GM18502 (cell line): ENCODE data around the gene ANTXR1.
"Not testable (repeated sequence)": the region's sequence is repeated elsewhere in the genome, so short reads cannot be mapped to it uniquely, and the experiment has no call there.

Source experiments
- ATAC-seq: cut with Tn5 transposase; IDR thresholded peaks from one replicate; pipeline ENCODE4 v1.9.1; 2021; ENCODE audit warnings: mild to moderate bottlenecking; ENCODE audit not compliant: unreplicated experiment, poor library complexity

ANTXR1 gene

GRCh38 chr2:69174211-69174610 is 161.2 kb downstream of the ANTXR1 start:
- not testable (repeated sequence) for ATAC-seq

- ATAC-seq = no peak
Measured at GRCh38 chr2:69175790-69176715, 163.1 kb downstream of the ANTXR1 start.

GRCh38 chr2:69177063-69177771 is 164.2 kb downstream of the ANTXR1 start:
- no peak for ATAC-seq

GRCh38 chr2:69177785-69178636 is 165.0 kb downstream of the ANTXR1 start:
- no peak for ATAC-seq

- no peak for ATAC-seq
Measured at GRCh38 chr2:69178756-69179155, 165.8 kb downstream of the ANTXR1 start.

GRCh38 chr2:69180227-69180626 is 167.2 kb downstream of the ANTXR1 start:
- no peak for ATAC-seq

GRCh38 chr2:69180974-69181373 is 168.0 kb downstream of the ANTXR1 start:
- ATAC-seq = no peak

- ATAC-seq = no peak
Measured at GRCh38 chr2:69181806-69182427, 168.9 kb downstream of the ANTXR1 start.

- ATAC-seq = no peak
Measured at GRCh38 chr2:69183659-69184058, 170.7 kb downstream of the ANTXR1 start.

GRCh38 chr2:69184224-69184623 is 171.2 kb downstream of the ANTXR1 start:
- no peak for ATAC-seq

- ATAC-seq = no peak
Measured at GRCh38 chr2:69185807-69186206, 172.8 kb downstream of the ANTXR1 start.

- no peak for ATAC-seq
Measured at GRCh38 chr2:69186614-69187013, 173.6 kb downstream of the ANTXR1 start.

GRCh38 chr2:69188182-69188900 is 175.4 kb downstream of the ANTXR1 start:
- no peak for ATAC-seq

GRCh38 chr2:69190743-69191404 is 177.9 kb downstream of the ANTXR1 start:
- no peak for ATAC-seq

GRCh38 chr2:69191634-69192033 is 178.7 kb downstream of the ANTXR1 start:
- ATAC-seq = no peak

- ATAC-seq = no peak
Measured at GRCh38 chr2:69192176-69192945, 179.4 kb downstream of the ANTXR1 start.

GRCh38 chr2:69195706-69196105 is 182.7 kb downstream of the ANTXR1 start:
- ATAC-seq = no peak
